ENCODE measurements around the gene ARHGAP15.
A peak's percentile ranks its signal among the peaks of the same experiment; 100 is the strongest.

ARHGAP15 gene

DNA sequence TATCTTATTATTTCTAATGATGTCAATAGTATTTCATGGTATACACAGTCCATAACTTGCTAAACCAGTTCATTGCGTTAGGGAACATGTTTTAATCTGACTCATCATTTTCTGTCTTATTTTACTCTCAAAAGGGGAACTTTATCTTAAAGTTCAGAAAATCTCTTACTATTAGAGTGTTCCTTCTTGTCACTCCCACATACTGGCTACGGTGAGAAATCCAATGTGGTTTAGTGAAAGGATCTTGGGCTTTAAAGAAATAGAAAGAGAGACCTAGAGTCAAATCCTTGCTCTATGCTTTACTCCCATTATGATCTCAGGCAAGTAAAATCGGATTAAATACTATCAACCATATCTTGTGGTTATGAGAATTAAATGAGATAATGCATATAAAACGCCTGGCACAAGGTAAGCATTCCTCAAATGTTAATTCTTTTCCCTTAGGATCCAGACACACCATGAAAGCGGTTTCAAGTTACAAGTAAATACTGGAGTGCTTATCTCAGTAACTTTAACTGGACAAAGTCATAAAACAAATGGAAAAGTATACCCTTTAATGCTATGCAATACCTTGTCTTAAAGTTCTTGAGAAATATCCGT lies 576.0 kb downstream of the ARHGAP15 start:
- TF ChIP-seq, protein P1, sequence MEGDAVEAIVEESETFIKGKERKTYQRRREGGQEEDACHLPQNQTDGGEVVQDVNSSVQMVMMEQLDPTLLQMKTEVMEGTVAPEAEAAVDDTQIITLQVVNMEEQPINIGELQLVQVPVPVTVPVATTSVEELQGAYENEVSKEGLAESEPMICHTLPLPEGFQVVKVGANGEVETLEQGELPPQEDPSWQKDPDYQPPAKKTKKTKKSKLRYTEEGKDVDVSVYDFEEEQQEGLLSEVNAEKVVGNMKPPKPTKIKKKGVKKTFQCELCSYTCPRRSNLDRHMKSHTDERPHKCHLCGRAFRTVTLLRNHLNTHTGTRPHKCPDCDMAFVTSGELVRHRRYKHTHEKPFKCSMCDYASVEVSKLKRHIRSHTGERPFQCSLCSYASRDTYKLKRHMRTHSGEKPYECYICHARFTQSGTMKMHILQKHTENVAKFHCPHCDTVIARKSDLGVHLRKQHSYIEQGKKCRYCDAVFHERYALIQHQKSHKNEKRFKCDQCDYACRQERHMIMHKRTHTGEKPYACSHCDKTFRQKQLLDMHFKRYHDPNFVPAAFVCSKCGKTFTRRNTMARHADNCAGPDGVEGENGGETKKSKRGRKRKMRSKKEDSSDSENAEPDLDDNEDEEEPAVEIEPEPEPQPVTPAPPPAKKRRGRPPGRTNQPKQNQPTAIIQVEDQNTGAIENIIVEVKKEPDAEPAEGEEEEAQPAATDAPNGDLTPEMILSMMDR (conservative IDR thresholded peaks at IDR 0.05; ENCODE audit: low read depth, low read length), result no peak
- peak; percentile 17 for DNase-seq (ENCODE audit: low read depth)
- no peak overlapping the region for H3K4me3 ChIP-seq (ENCODE audit: low read depth, low read length)

DNA sequence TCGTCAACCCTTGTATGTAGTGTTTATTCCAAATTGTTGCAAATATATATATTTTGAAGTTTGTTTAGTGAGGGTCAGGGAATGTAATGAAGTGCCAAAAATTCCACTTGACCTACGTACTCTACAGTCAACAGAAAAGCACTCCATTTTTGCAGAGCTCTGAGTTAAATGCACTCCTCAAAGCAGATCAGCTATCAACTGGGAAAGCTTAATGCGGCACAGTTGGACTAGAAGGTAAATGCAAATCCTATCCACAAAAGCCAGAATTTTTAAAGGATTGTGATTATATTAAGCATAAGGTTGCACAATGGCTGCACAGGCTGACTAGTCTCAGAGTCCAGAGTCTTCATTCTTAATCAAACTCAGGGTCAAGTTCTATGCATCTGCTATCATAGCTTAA lies 577.1 kb downstream of the ARHGAP15 start:
- TF ChIP-seq, protein P1 (conservative IDR thresholded peaks at IDR 0.05; ENCODE audit: low read depth, low read length), result no peak
- no peak overlapping the region for H3K4me3 ChIP-seq (ENCODE audit: low read depth, low read length)

DNA sequence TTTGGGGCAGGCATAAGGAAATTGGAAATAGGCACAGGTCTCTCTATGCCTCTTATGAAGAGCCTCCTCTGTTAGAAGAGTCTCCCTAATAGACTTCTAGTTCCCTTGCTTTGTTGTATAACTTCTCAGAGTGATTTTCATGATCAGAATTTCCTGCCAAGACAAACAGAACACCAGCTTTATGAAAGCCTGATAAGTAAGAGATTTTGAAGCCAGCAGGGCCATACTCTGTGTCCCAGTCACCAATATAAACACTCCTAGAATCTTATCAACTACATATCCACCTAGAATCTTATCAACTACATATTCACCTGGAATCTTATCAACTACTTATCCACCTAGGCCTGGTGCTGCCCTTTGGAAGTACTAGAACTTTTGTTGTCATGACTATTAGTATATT lies 579.5 kb downstream of the ARHGAP15 start:
- no peak overlapping the region for H3K4me3 ChIP-seq (ENCODE audit: low read depth, low read length)
- TF ChIP-seq, protein P1 (conservative IDR thresholded peaks at IDR 0.05; ENCODE audit: low read depth, low read length), result no peak
- no peak for DNase-seq (ENCODE audit: low read depth)

More for the DNA sequence above, 577.1 kb downstream of the ARHGAP15 start:
- no peak for DNase-seq (ENCODE audit: low read depth)

DNA sequence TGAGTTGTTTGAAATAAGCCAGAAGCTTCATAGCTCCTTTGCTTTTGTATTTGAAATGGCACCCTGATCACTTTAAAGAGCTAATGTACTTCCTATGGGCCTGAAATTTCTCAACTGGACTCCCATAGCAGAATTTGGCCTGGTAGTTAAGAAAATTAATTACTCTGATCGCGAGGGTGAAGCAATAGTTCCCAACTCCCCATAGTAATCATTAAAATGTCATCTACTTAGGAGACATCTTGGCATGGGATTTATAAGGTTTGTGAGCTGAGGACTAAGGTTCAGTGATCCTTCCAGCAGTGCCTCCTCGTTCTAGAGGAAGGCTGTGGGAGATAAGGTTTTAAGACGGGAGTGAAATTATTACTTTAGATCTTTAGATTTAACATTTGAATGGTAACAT lies 581.0 kb downstream of the ARHGAP15 start:
- TF ChIP-seq, protein P1 (conservative IDR thresholded peaks at IDR 0.05; ENCODE audit: low read depth, low read length), result no peak
- H3K4me3 ChIP-seq (ENCODE audit: low read depth, low read length), result no peak overlapping the region
- DNase-seq (ENCODE audit: low read depth), result no peak

DNA sequence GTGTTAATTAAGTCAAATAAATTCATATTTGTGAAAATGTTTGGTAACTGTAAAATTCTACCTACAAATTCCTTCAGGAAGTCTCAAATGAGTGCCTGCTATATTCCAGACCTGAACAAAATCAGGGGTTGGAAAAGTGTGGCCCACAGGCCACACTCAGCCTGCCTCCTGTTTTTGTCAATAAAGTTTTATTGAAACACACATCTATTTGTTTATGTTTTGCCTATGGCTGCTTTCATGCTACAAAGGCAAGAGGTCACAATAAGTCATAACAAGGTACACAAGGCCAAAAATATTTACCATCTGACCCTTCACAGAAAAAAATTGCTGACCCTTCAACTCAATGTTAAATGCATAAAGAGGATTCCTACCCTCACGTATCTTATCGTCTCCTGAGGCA lies 581.7 kb downstream of the ARHGAP15 start:
- no peak overlapping the region for H3K4me3 ChIP-seq (ENCODE audit: low read depth, low read length)
- TF ChIP-seq, protein P1 (conservative IDR thresholded peaks at IDR 0.05; ENCODE audit: low read depth, low read length), result no peak
- no peak for DNase-seq (ENCODE audit: low read depth)

DNA sequence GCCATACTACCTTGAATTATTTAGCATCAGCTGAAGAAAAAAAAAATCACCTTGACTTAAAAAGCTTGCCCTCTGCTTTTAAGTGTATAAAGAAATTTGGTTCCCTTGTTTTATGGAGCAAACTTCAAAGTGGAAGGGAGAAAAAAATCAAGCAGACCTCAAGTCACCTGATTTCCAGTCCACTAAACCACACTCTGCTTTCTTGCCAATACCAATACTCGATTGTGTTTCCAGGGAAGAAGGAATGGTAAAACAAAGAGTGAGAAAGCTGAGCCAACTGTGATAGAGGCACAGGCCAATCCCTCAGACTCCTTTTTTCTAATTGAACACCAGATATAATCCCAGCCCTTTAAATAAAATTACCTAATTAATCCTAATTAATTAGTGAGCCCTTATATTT lies 587.3 kb downstream of the ARHGAP15 start:
- no peak overlapping the region for H3K4me3 ChIP-seq (ENCODE audit: low read depth, low read length)
- TF ChIP-seq, protein P1 (conservative IDR thresholded peaks at IDR 0.05; ENCODE audit: low read depth, low read length), result no peak
- peak; percentile 44 for DNase-seq (ENCODE audit: low read depth)

DNA sequence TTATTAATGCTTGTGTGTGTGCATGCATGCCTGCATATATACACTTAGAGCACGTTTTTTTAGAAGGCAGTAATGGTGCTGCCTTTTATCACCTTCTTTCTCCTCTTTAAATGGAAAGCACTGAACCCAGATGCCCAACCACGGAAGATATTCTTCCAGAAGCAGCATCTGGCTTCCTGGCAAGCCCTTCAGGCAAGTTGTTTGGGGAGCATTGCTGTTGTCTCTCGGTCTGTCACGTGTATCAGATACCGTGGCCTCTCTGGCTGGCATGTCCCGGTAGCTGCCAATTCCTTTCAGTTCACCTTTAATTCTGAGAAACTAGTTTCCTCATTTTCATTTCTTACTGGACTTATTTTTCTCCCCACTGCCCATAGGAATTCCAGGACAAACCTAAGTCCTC lies 587.8 kb downstream of the ARHGAP15 start:
- TF ChIP-seq, protein P1 (conservative IDR thresholded peaks at IDR 0.05; ENCODE audit: low read depth, low read length), result no peak
- DNase-seq (ENCODE audit: low read depth), result no peak
- H3K4me3 ChIP-seq (ENCODE audit: low read depth, low read length), result no peak overlapping the region

All from choroid plexus epithelial cell (primary cell).